Suprapubic skin (tissue), 4 donors: Measurements from ENCODE around the gene PCMTD2.

Experiments
- POLR2A ChIP-seq, 2 donors: fragments of 450-650 bp; IDR thresholded peaks; one replicate each; pipeline ENCODE4 v1.6.1; 2017; ENCODE audit warnings: antibody characterized with exemption in 2 of 2, mild to moderate bottlenecking in 2 of 2, moderate library complexity in 2 of 2
- POLR2AphosphoS5 ChIP-seq, 3 donors: sonication (generic); formaldehyde crosslinking; IDR thresholded peaks; one replicate each; pipeline ENCODE4 v1.6.1; 2017; ENCODE audit warnings: antibody characterized with exemption in 3 of 3

DNA sequence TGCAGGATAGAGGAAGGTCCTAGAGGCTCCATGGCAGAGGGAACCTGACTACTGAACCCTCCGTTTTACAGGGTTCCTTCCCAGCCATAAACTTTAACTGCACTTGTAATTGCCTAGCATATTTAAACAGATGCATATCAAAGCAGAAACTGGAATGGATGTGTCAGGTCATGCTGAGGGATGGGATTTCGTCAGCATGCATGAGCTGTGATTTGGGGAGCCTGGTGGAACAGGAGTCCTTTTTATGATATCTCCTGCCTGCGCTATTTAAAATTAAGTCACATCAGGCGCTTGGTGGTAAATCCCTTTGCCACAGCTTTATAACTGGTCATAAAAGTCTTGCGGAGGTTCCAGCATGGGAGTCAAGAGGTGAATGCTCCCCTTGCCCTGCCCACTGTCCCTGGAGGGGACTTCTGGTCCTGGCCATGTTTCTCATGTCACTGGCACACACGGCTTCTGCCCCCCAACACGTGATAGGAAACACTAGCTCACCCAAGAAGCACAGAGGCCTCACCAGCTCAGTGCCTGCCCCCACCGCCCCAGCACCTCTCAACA, 26.0 kb upstream of the PCMTD2 start:
- TF ChIP-seq POLR2AphosphoS5 (IDR thresholded peaks at IDR 0.05) (no peak), POLR2A (IDR thresholded peaks at IDR 0.05) (no peak)
